Hepatocyte (in vitro differentiated cells): ENCODE results near the gene PCDHAC2.

Source experiments
- EZH2 ChIP-seq: fragments of 200-600 bp; sonication (generic); IDR thresholded peaks from 2 replicates; pipeline ENCODE4 v1.6.1; 2016; ENCODE audit warnings: antibody characterized with exemption, mild to moderate bottlenecking, borderline replicate concordance
- EZH2phosphoT487 ChIP-seq: fragments of 200-600 bp; sonication (generic); IDR thresholded peaks from one replicate; pipeline ENCODE4 v1.6.1; 2018; ENCODE audit warnings: antibody characterized with exemption, mild to moderate bottlenecking, low read depth, moderate library complexity; ENCODE audit not compliant: unreplicated experiment, severe bottlenecking
- TF ChIP-seq, protein P1 (sequence below): fragments of 200-600 bp; sonication (generic); IDR thresholded peaks from 2 replicates; pipeline ENCODE4 v1.5.1; 2016; ENCODE audit warnings: antibody characterized with exemption, mild to moderate bottlenecking; ENCODE audit not compliant: poor library complexity

DNA sequence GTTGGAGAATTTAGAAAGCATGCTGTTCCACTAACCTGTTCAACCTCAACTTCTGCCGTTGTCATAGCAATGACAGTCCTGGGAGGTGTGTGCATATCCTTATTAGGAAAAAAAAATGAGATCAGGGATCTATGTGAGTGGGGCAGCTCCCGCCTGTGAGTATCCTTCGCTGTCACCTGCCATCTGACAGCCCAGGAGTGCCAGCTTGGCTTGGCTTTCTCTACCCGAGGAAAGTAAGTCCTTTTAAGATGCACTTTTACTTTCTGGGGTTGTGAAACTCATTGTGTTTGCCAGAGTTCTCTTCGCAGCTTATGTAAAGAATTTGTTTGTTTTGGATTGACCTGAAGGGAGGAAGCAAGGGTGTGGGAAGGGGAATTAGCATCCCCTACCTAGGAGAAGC is 21.8 kb downstream of the PCDHAC2 start:
- TF ChIP-seq, protein P1, sequence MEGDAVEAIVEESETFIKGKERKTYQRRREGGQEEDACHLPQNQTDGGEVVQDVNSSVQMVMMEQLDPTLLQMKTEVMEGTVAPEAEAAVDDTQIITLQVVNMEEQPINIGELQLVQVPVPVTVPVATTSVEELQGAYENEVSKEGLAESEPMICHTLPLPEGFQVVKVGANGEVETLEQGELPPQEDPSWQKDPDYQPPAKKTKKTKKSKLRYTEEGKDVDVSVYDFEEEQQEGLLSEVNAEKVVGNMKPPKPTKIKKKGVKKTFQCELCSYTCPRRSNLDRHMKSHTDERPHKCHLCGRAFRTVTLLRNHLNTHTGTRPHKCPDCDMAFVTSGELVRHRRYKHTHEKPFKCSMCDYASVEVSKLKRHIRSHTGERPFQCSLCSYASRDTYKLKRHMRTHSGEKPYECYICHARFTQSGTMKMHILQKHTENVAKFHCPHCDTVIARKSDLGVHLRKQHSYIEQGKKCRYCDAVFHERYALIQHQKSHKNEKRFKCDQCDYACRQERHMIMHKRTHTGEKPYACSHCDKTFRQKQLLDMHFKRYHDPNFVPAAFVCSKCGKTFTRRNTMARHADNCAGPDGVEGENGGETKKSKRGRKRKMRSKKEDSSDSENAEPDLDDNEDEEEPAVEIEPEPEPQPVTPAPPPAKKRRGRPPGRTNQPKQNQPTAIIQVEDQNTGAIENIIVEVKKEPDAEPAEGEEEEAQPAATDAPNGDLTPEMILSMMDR: no peak
- no peak for TF ChIP-seq EZH2
- TF ChIP-seq EZH2phosphoT487: no peak
